ENCODE measurements around the gene ATOH8.

Gene ATOH8

GRCh38 chr2:85769236-85769982, 15.6 kb downstream of the ATOH8 start:
- H4K12ac ChIP-seq (ENCODE audit: low read depth, low read length) = no peak overlapping the region
- H3K14ac ChIP-seq (ENCODE audit: low read length) = no peak overlapping the region

GRCh38 chr2:85769983-85770362, 16.2 kb downstream of the ATOH8 start:
- no peak overlapping the region for H3K9ac ChIP-seq (ENCODE audit: low read length)
- no peaks in the 10 kb centered on the region for H3K9me3 ChIP-seq (ENCODE audit: insufficient read depth, low read depth, low read length)
- H2BK12ac ChIP-seq (ENCODE audit: low read length) = peak overlapping the region; percentile 45
- H2BK5ac ChIP-seq (ENCODE audit: low read depth, low read length, poor library complexity) = no peak overlapping the region
- no peak overlapping the region for H3K4me3 ChIP-seq (ENCODE audit: low read depth, low read length)
- peaks cover 58 to 67% of the 10 kb centered on the region in 2 experiments for H3K4me1 ChIP-seq (ENCODE audit: control insufficient read depth in 1 of 2, insufficient read depth in 2 of 2, low read length in 2 of 2)
- no peak overlapping the region for H2BK120ac ChIP-seq (ENCODE audit: insufficient read depth, low read length, poor library complexity)
- no peak for DNase-seq
- H3K27me3 ChIP-seq (ENCODE audit: insufficient read depth, low read length) = no peaks in the 10 kb centered on the region
- H3K23ac ChIP-seq (ENCODE audit: low read length) = no peak overlapping the region
- H3K4me2 ChIP-seq (ENCODE audit: low read length) = no peak overlapping the region
- H2AK5ac ChIP-seq (ENCODE audit: low read length) = peak overlapping the region; percentile 47
- H3K4ac ChIP-seq (ENCODE audit: low read depth, low read length) = no peak overlapping the region
- H3K79me2 ChIP-seq (ENCODE audit: control insufficient read depth, insufficient read depth, low read length, poor library complexity) = peaks cover 1% of the 10 kb centered on the region
- H3K79me1 ChIP-seq (ENCODE audit: low read length) = peaks cover 15% of the 10 kb centered on the region
- H3K27ac ChIP-seq (ENCODE audit: low read depth, low read length) = no peak overlapping the region
- no CpG with 5 or more reads among the region's 7 CpGs for WGBS (ENCODE audit: extremely low coverage, insufficient coverage, insufficient read length)
- no peak overlapping the region for H3K18ac ChIP-seq (ENCODE audit: low read length)
- H3K14ac ChIP-seq (ENCODE audit: low read length) = no peak overlapping the region
- no peak overlapping the region for H4K91ac ChIP-seq (ENCODE audit: low read depth, low read length)
- no peak overlapping the region for H4K12ac ChIP-seq (ENCODE audit: low read depth, low read length)
- H4K8ac ChIP-seq (ENCODE audit: low read depth, low read length) = no peak overlapping the region
- no peaks in the 10 kb centered on the region for H3K36me3 ChIP-seq (ENCODE audit: control insufficient read depth in 1 of 2, insufficient read depth in 2 of 2, low read length in 2 of 2)
- no peak overlapping the region for H2AFZ ChIP-seq (ENCODE audit: insufficient read depth, low read length, poor library complexity)

More at GRCh38 chr2:85769236-85769982, 15.6 kb downstream of the ATOH8 start:
- Histone ChIP-seq H4K91ac (ENCODE audit: low read depth, low read length) (no peak overlapping the region), H3K4me3 (ENCODE audit: low read depth, low read length) (no peak overlapping the region), H2BK12ac (ENCODE audit: low read length) (no peak overlapping the region), H3K9ac (ENCODE audit: low read length) (no peak overlapping the region), H3K4ac (ENCODE audit: low read depth, low read length) (no peak overlapping the region), H3K18ac (ENCODE audit: low read length) (no peak overlapping the region), H3K9me3 (ENCODE audit: insufficient read depth, low read depth, low read length) (no peaks in the 10 kb centered on the region), H2AFZ (ENCODE audit: insufficient read depth, low read length, poor library complexity) (no peak overlapping the region), H2AK5ac (ENCODE audit: low read length) (no peak overlapping the region), H3K79me1 (ENCODE audit: low read length) (peaks cover 15% of the 10 kb centered on the region), H3K27me3 (ENCODE audit: insufficient read depth, low read length) (no peaks in the 10 kb centered on the region), H3K4me1 (ENCODE audit: control insufficient read depth in 1 of 2, insufficient read depth in 2 of 2, low read length in 2 of 2) (peaks cover 63 to 72% of the 10 kb centered on the region in 2 experiments), H2BK120ac (ENCODE audit: insufficient read depth, low read length, poor library complexity) (no peak overlapping the region), H4K8ac (ENCODE audit: low read depth, low read length) (no peak overlapping the region), H3K36me3 (ENCODE audit: control insufficient read depth in 1 of 2, insufficient read depth in 2 of 2, low read length in 2 of 2) (no peaks in the 10 kb centered on the region), H2BK5ac (ENCODE audit: low read depth, low read length, poor library complexity) (no peak overlapping the region), H3K79me2 (ENCODE audit: control insufficient read depth, insufficient read depth, low read length, poor library complexity) (peaks cover 1% of the 10 kb centered on the region), H3K23ac (ENCODE audit: low read length) (no peak overlapping the region), H3K27ac (ENCODE audit: low read depth, low read length) (no peak overlapping the region), H3K4me2 (ENCODE audit: low read length) (no peak overlapping the region)
- no CpG with 5 or more reads among the region's 12 CpGs for WGBS (ENCODE audit: extremely low coverage, insufficient coverage, insufficient read length)
- DNase-seq = no peak

- Histone ChIP-seq H3K4me2 (ENCODE audit: low read length) (no peak overlapping the region), H2AK5ac (ENCODE audit: low read length) (no peak overlapping the region), H3K23ac (ENCODE audit: low read length) (no peak overlapping the region), H4K91ac (ENCODE audit: low read depth, low read length) (peak overlapping the region; percentile 55), H3K36me3 (ENCODE audit: control insufficient read depth in 1 of 2, insufficient read depth in 2 of 2, low read length in 2 of 2) (no peaks in the 10 kb centered on the region), H2AFZ (ENCODE audit: insufficient read depth, low read length, poor library complexity) (no peak overlapping the region), H4K8ac (ENCODE audit: low read depth, low read length) (no peak overlapping the region), H3K18ac (ENCODE audit: low read length) (no peak overlapping the region), H3K9ac (ENCODE audit: low read length) (no peak overlapping the region), H3K79me1 (ENCODE audit: low read length) (peaks cover 15% of the 10 kb centered on the region), H3K27me3 (ENCODE audit: insufficient read depth, low read length) (no peaks in the 10 kb centered on the region), H3K4ac (ENCODE audit: low read depth, low read length) (no peak overlapping the region), H2BK12ac (ENCODE audit: low read length) (peak overlapping the region; percentile 51), H3K79me2 (ENCODE audit: control insufficient read depth, insufficient read depth, low read length, poor library complexity) (peaks cover 1% of the 10 kb centered on the region), H3K9me3 (ENCODE audit: insufficient read depth, low read depth, low read length) (no peaks in the 10 kb centered on the region), H2BK5ac (ENCODE audit: low read depth, low read length, poor library complexity) (no peak overlapping the region), H3K4me3 (ENCODE audit: low read depth, low read length) (no peak overlapping the region), H3K4me1 (ENCODE audit: control insufficient read depth in 1 of 2, insufficient read depth in 2 of 2, low read length in 2 of 2) (peaks cover 54 to 64% of the 10 kb centered on the region in 2 experiments), H2BK120ac (ENCODE audit: insufficient read depth, low read length, poor library complexity) (no peak overlapping the region), H3K14ac (ENCODE audit: low read length) (peak overlapping the region; percentile 18), H4K12ac (ENCODE audit: low read depth, low read length) (no peak overlapping the region), H3K27ac (ENCODE audit: low read depth, low read length) (no peak overlapping the region)
- WGBS (ENCODE audit: extremely low coverage, insufficient coverage, insufficient read length) = no CpG with 5 or more reads among the region's 12 CpGs
- peak in 1 of 2 donors; percentile 26 for DNase-seq
Observed at GRCh38 chr2:85770369-85770768, 16.6 kb downstream of the ATOH8 start.

DNA sequence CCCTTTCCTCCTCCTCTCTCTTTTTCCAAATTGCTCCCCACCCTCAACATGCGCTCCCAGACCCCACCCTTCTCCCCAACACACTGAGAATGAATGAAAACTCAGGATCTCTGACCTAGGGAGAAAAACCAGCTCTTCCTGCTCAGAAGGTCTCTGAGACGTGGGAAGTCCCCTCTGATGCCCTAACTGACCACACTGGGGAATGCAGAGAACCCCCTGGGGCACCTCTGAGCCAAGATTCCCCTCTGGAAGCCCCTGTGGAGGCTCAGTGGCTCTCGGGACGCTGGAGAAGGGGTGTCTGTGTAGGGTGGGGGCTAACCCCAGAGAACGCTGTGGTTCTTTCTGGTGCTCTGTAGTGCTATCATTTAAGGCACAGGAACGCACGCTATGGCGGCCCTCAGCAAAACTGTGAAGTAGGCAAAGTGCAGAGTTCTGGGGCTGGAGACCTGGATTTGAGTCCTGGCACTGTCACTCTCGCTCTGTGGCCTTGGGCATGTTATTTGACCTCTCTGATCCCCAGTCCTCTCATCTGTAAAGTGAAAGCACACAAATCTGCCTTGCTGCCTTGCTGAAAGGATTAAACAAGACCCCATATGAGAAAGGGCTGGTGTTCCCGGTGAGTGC, 17.1 kb downstream of the ATOH8 start:
- Histone ChIP-seq H3K4ac (ENCODE audit: low read depth, low read length) (no peak overlapping the region), H3K27ac (ENCODE audit: low read depth, low read length) (no peak overlapping the region), H3K79me2 (ENCODE audit: control insufficient read depth, insufficient read depth, low read length, poor library complexity) (peaks cover 1% of the 10 kb centered on the region), H2BK12ac (ENCODE audit: low read length) (peak overlapping the region; percentile 51), H3K18ac (ENCODE audit: low read length) (peak overlapping the region; percentile 17), H3K23ac (ENCODE audit: low read length) (no peak overlapping the region), H3K4me2 (ENCODE audit: low read length) (no peak overlapping the region), H2AFZ (ENCODE audit: insufficient read depth, low read length, poor library complexity) (no peak overlapping the region), H3K4me3 (ENCODE audit: low read depth, low read length) (no peak overlapping the region), H3K27me3 (ENCODE audit: insufficient read depth, low read length) (no peaks in the 10 kb centered on the region), H2BK120ac (ENCODE audit: insufficient read depth, low read length, poor library complexity) (peak overlapping the region; percentile 40), H4K8ac (ENCODE audit: low read depth, low read length) (no peak overlapping the region), H4K91ac (ENCODE audit: low read depth, low read length) (peak overlapping the region; percentile 55), H3K79me1 (ENCODE audit: low read length) (peaks cover 15% of the 10 kb centered on the region), H3K4me1 (ENCODE audit: control insufficient read depth in 1 of 2, insufficient read depth in 2 of 2, low read length in 2 of 2) (peaks cover 49 to 59% of the 10 kb centered on the region in 2 experiments), H3K14ac (ENCODE audit: low read length) (peak overlapping the region; percentile 50), H2AK5ac (ENCODE audit: low read length) (peak overlapping the region; percentile 5), H3K9ac (ENCODE audit: low read length) (no peak overlapping the region), H3K36me3 (ENCODE audit: control insufficient read depth in 1 of 2, insufficient read depth in 2 of 2, low read length in 2 of 2) (no peaks in the 10 kb centered on the region), H3K9me3 (ENCODE audit: insufficient read depth, low read depth, low read length) (no peaks in the 10 kb centered on the region), H2BK5ac (ENCODE audit: low read depth, low read length, poor library complexity) (no peak overlapping the region), H4K12ac (ENCODE audit: low read depth, low read length) (no peak overlapping the region)
- WGBS (ENCODE audit: extremely low coverage, insufficient coverage, insufficient read length) = no CpG with 5 or more reads among the region's 10 CpGs
- peak in 1 of 2 donors; percentile 39 for DNase-seq
